ENCODE data around the gene NRL. TPM values are rescaled to one million over a fixed set of nuclear protein-coding genes. Genes with fewer than 3 reads are reported as not detected.

NRL gene
- total RNA-seq, 1 experiment from 2014 or later, result 0.66 TPM

- BruUV-seq (replicated peaks), result no TSS peak
- Histone ChIP-seq H3K27ac (ENCODE audit: low read depth, low read length) (no peak overlapping the region), H3K36me3 (ENCODE audit: control insufficient read depth in 1 of 2, insufficient read depth in 2 of 2, low read length in 2 of 2) (no peaks in the 10 kb centered on the region), H3K4me1 (ENCODE audit: control insufficient read depth in 1 of 2, insufficient read depth in 2 of 2, low read length in 2 of 2) (peaks cover 18 to 27% of the 10 kb centered on the region in 2 experiments), H3K9me3 (ENCODE audit: control insufficient read depth in 1 of 2, insufficient read depth in 1 of 2, low read depth in 1 of 2, low read length in 2 of 2) (no peaks in the 10 kb centered on the region), H3K9me2 (ENCODE audit: insufficient read depth) (no peaks in the 10 kb centered on the region), H4K20me1 (ENCODE audit: insufficient read depth) (no peaks in the 10 kb centered on the region), H3K4me3 (replicated peaks in 1 of 2; ENCODE audit: low read depth in 1 of 2, low read length in 2 of 2) (no peak overlapping the region), H3K27me3 (ENCODE audit: insufficient read depth, low read length) (no peaks in the 10 kb centered on the region), H3K79me2 (ENCODE audit: insufficient read depth, low read length) (no peaks in the 10 kb centered on the region), H2AFZ (ENCODE audit: low read depth, low read length, poor library complexity, severe bottlenecking) (no peak overlapping the region), H3K9ac (ENCODE audit: low read length) (no peak overlapping the region), H3K4me2 (ENCODE audit: low read length) (no peak overlapping the region)
- TF ChIP-seq FOSL1 (IDR thresholded peaks at IDR 0.05; ENCODE audit: low read depth) (no peak), EGR1 (IDR thresholded peaks at IDR 0.05; ENCODE audit: low read depth) (no peak), POLR2AphosphoS5 (IDR thresholded peaks at IDR 0.05; ENCODE audit: low read depth, low read length) (no peak), TCF7L2 (IDR thresholded peaks at IDR 0.05; ENCODE audit: borderline replicate concordance, extremely low read depth, insufficient read depth, insufficient read length) (no peak), EZH2 (IDR thresholded peaks at IDR 0.05) (no peak), POLR2A (IDR thresholded peaks at IDR 0.05; ENCODE audit: borderline replicate concordance, extremely low read depth, insufficient read depth, insufficient read length) (no peak), CTCF (IDR thresholded peaks at IDR 0.05 in 2 of 3, conservative IDR thresholded peaks at IDR 0.05 in 1 of 3; ENCODE audit: borderline replicate concordance in 1 of 3, insufficient read depth in 1 of 3, low read depth in 2 of 3, low read length in 2 of 3) (no peak), EZH2phosphoT487 (IDR thresholded peaks at IDR 0.05; ENCODE audit: borderline replicate concordance) (no peak), CBX3 (IDR thresholded peaks at IDR 0.05; ENCODE audit: low read depth) (no peak)
- POLR2A ChIA-PET, result interaction anchor here (1.1 kb wide), 1 partner anchor 10 kb away, joined by 3 read pairs; the partner anchor contains the start of gene PCK2
- CTCF ChIA-PET, result interaction anchor here (1.5 kb wide), 1 partner anchor 11 kb away, joined by 3 read pairs; the partner anchor contains the start of gene PCK2
- RAD21 ChIA-PET (ENCODE audit: low non-redundant PET in 1 of 2, low total read pairs in 2 of 2, uncharacterized antibody in 2 of 2, unreplicated experiment in 2 of 2), result no interaction called here
- DNase-seq (ENCODE audit: low read depth, low spot score) (no peak), ATAC-seq (no peak)
- intact Hi-C loops (cut with micrococcal nuclease), result no loop called here
Measured at GRCh38 chr14:24083462-24083861, 31.3 kb downstream of the NRL start.

Data from HCT116 (cell line).